Body of pancreas (tissue), 4 donors: ENCODE measurements around the gene THAP9. TPM values are rescaled to one million over a fixed set of nuclear protein-coding genes. Genes with fewer than 3 reads are reported as not detected.

Experiments used
- ATAC-seq: fragments of 150-250 bp; one replicate; pipeline ENCODE4 v1.9.1; 2016
- DNase-seq, 4 donors: peaks; one replicate each; pipeline ENCODE4 v3.0.0-alpha.2; 2019
- H3K27ac ChIP-seq, 4 donors: fragments of 200-600 bp; sonication (generic); 1 replicate in 3 of 4; 2 replicates in 1 of 4; pipeline versions ENCODE4 v1.5.1 to v1.6.1; 2016 to 2019; ENCODE audit warnings: mild to moderate bottlenecking in 1 of 4, mixed read lengths in 1 of 4, moderate library complexity in 1 of 4
- H3K27me3 ChIP-seq, 2 donors: fragments of 200-600 bp; sonication (generic); one replicate each; pipeline ENCODE4 v1.6.0; 2016; ENCODE audit warnings: mild to moderate bottlenecking in 1 of 2
- H3K36me3 ChIP-seq, 2 donors: fragments of 200-600 bp; sonication (generic); replicated peaks in 1 of 2; 2 replicates each; pipeline ENCODE4 v1.5.1; 2016; ENCODE audit warnings: low read depth in 2 of 2; ENCODE audit not compliant: insufficient read depth in 1 of 2
- H3K4me1 ChIP-seq: fragments of 200-600 bp; sonication (generic); one replicate; pipeline ENCODE4 v1.6.0; 2016
- H3K4me3 ChIP-seq, 2 donors: fragments of 200-600 bp; sonication (generic); 1 replicate in 1 of 2; 2 replicates in 1 of 2; pipeline ENCODE4 v1.5.1; 2016 to 2019
- H3K9me3 ChIP-seq, 3 donors: fragments of 200-600 bp; sonication (generic); 1 replicate in 2 of 3; 2 replicates in 1 of 3; pipeline ENCODE4 v1.5.1; 2016
- POLR2A ChIP-seq, 3 donors: fragments of 450-650 bp; IDR thresholded peaks; one replicate each; pipeline ENCODE4 v1.6.1; 2016; ENCODE audit warnings: antibody characterized with exemption in 3 of 3, mild to moderate bottlenecking in 2 of 3
- WGBS, 2 donors: methylation state at CpG; one replicate each; pipeline ENCODE4 v1.1.5; 2017; 5-methylcytosine and 5-hydroxymethylcytosine counted together
- intact Hi-C: fragments of 100-400 bp; cut with DNase I; formaldehyde crosslinking; loops from one replicate; pipeline ENCODE4 v1.15.1; 2023
- small RNA-seq: library from RNA; depleted of rRNA; stranded (forward); fragments of <200 nt; gene quantifications from one replicate; pipeline ENCODE3, GENCODE V24; 2016
- total RNA-seq, 2 donors: library from RNA; depleted of rRNA; stranded (reverse); fragments of >200 nt; gene quantifications; one replicate each; pipeline ENCODE4 v1.1.0, GENCODE V29; 2016
- TF ChIP-seq, protein P1 (sequence below), 7 experiments: fragments of 450-650 bp in 4 of 7; fragments of 200-600 bp in 3 of 7; sonication (generic) in 3 of 7; IDR thresholded peaks; one replicate each; pipeline ENCODE4 v1.5.1; 2016 to 2019; ENCODE audit warnings: antibody characterized with exemption in 7 of 7

THAP9 gene
- total RNA-seq, 2 donors from 2014 or later, result 0.33 to 3.9 TPM

DNA sequence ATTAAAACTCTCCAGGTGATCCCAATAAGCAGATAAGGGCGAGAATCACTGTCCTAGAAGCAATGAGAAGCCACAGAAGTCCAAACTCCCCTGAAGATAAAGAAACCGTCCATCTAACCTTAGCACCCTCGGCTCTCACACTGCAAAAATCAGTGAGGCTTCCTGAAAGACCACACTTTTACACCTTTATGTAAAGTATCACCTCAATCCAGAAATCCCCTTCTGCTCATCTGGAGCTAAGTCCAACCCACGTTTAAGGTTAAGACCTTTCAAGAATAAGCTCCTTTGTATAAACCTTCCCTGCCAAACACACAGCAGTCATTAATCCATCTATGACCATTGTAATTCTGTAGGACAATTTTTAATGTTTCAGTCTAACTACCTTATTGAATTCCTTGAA lies 68.4 kb downstream of the THAP9 start:
- 66 to 79% methylated on average over 4 of the region's 4 CpGs for WGBS, 2 donors
- TF ChIP-seq, protein P1, sequence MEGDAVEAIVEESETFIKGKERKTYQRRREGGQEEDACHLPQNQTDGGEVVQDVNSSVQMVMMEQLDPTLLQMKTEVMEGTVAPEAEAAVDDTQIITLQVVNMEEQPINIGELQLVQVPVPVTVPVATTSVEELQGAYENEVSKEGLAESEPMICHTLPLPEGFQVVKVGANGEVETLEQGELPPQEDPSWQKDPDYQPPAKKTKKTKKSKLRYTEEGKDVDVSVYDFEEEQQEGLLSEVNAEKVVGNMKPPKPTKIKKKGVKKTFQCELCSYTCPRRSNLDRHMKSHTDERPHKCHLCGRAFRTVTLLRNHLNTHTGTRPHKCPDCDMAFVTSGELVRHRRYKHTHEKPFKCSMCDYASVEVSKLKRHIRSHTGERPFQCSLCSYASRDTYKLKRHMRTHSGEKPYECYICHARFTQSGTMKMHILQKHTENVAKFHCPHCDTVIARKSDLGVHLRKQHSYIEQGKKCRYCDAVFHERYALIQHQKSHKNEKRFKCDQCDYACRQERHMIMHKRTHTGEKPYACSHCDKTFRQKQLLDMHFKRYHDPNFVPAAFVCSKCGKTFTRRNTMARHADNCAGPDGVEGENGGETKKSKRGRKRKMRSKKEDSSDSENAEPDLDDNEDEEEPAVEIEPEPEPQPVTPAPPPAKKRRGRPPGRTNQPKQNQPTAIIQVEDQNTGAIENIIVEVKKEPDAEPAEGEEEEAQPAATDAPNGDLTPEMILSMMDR (IDR thresholded peaks at IDR 0.05), result no peak
- no peak for TF ChIP-seq POLR2A (IDR thresholded peaks at IDR 0.05)
- ATAC-seq, result no peak
- intact Hi-C loops, result no loop called here
- Histone ChIP-seq H3K36me3 (no peaks in the 10 kb centered on the region), H3K27me3 (no peaks in the 10 kb centered on the region), H3K4me3 (no peak overlapping the region), H3K4me1 (no peaks in the 10 kb centered on the region), H3K9me3 (no peaks in the 10 kb centered on the region), H3K27ac (no peak overlapping the region)
- no peak for DNase-seq

- H3K4me1 ChIP-seq, result no peaks in the 10 kb centered on the region
- intact Hi-C loops, result no loop called here
- H3K4me3 ChIP-seq, result no peak overlapping the region
- H3K9me3 ChIP-seq, result no peaks in the 10 kb centered on the region
- no peak for TF ChIP-seq POLR2A (IDR thresholded peaks at IDR 0.05)
- TF ChIP-seq, protein P1 (IDR thresholded peaks at IDR 0.05), result no peak
- no peak for ATAC-seq
- H3K36me3 ChIP-seq, result no peaks in the 10 kb centered on the region
- no peaks in the 10 kb centered on the region for H3K27me3 ChIP-seq
- no peak overlapping the region for H3K27ac ChIP-seq
- no peak for DNase-seq
- WGBS, 2 donors, result 38 to 42% methylated on average over 2 of the region's 2 CpGs
Measured at GRCh38 chr4:82969414-82969813, 68.9 kb downstream of the THAP9 start.

Small RNA genes lying within 50 kb of the gene (small RNA-seq; reads per million reads assigned to genes)
- gene RF00019, result not detected

Other genes with a start within 250 kb of the THAP9 start
- gene SCD5, start 101.9 kb upstream of the THAP9 start, total RNA-seq, result 10 to 100 TPM; 51.4 TPM
- 100 to 1,000 TPM; 215 to 245 TPM for gene SEC31A, start 9.6 kb upstream of the THAP9 start, total RNA-seq
- 1 to 10 TPM; 2.0 to 2.9 TPM for gene LIN54, start 110.1 kb downstream of the THAP9 start, total RNA-seq
- 10 to 100 TPM in 1 of 2 donors, 1 to 10 TPM in 1; 1.6 to 12.7 TPM for gene COPS4, start 134.4 kb downstream of the THAP9 start, total RNA-seq
- 1 to 10 TPM in 1 of 2 donors, not detected in 1; 2.6 TPM for gene PLAC8, start 214.0 kb downstream of the THAP9 start, total RNA-seq